Right lobe of liver (tissue), 6 donors: ENCODE data around the gene STOM. TPM values are rescaled to one million over a fixed set of nuclear protein-coding genes. Genes with fewer than 3 reads are reported as not detected.
A peak's percentile ranks its signal among the peaks of the same experiment; 100 is the strongest.

Experiments
- ATAC-seq, 4 donors: fragments of 200-7000 bp; cut with Tn5 transposase; one replicate each; pipeline ENCODE4 v1.9.1; 2020; ENCODE audit warnings: mild to moderate bottlenecking in 4 of 4, moderate library complexity in 4 of 4
- DNase-seq, 3 donors: peaks; one replicate each; pipeline ENCODE4 v3.0.0-alpha.2; 2020
- H3K27ac ChIP-seq, 3 donors: fragments of 200-600 bp; one replicate each; pipeline ENCODE4 v1.8.0; 2022
- H3K27me3 ChIP-seq, 2 donors: fragments of 200-600 bp; one replicate each; pipeline ENCODE4 v1.8.0; 2022
- H3K36me3 ChIP-seq, 4 donors: fragments of 200-600 bp; sonication (generic) in 1 of 4; one replicate each; pipeline versions ENCODE4 v1.5.1 to v1.8.0; 2017 to 2022; ENCODE audit warnings: control low read depth in 1 of 4
- H3K4me1 ChIP-seq, 4 donors: fragments of 200-600 bp; sonication (generic) in 1 of 4; one replicate each; pipeline versions ENCODE4 v1.5.1 to v1.8.0; 2017 to 2022; ENCODE audit warnings: control low read depth in 1 of 4
- H3K4me3 ChIP-seq, 3 donors: fragments of 200-600 bp; one replicate each; pipeline ENCODE4 v1.8.0; 2022
- H3K9me3 ChIP-seq, 4 donors: fragments of 200-600 bp; sonication (generic) in 1 of 4; one replicate each; pipeline versions ENCODE4 v1.5.1 to v1.8.0; 2017 to 2022; ENCODE audit warnings: control low read depth in 1 of 4
- POLR2A ChIP-seq: fragments of 450-650 bp; IDR thresholded peaks from one replicate; pipeline ENCODE4 v1.6.1; 2017; ENCODE audit warnings: antibody characterized with exemption, mild to moderate bottlenecking
- WGBS: methylation state at CpG from one replicate; pipeline ENCODE4 v1.1.6; 2018; ENCODE audit warnings: low coverage, low lambda C conversion rate; ENCODE audit not compliant: insufficient coverage; ENCODE audit errors: missing lambda C conversion rate; 5-methylcytosine and 5-hydroxymethylcytosine counted together
- intact Hi-C, 2 donors: fragments of 100-400 bp; cut with DNase I; formaldehyde crosslinking; loops; one replicate each; pipeline versions ENCODE4 v1.11.2 to v1.14.1; 2022
- long read RNA-seq: library from polyadenylated mRNA; unstranded; transcript quantifications from one replicate; pipeline ENCODE4 v2.0.0, GENCODE V29; 2019
- total RNA-seq, 6 experiments: library from RNA; depleted of rRNA in 2 of 6; stranded (reverse); fragments of >200 nt in 2 of 6; fragmentation: NEBNext Ultra II Directional in 3 of 6; extraction: Animal tissue kit (Norgen Biotek cat#: 25700) in 3 of 6; gene quantifications; one replicate each; pipeline versions ENCODE4 v1.1.0 to v1.2.4, GENCODE V29; 2016 to 2023
- TF ChIP-seq, protein P1 (sequence below), 4 donors: fragments of 200-600 bp in 3 of 4; fragments of 450-650 bp in 1 of 4; IDR thresholded peaks; one replicate each; pipeline versions ENCODE4 v1.5.1 to v1.8.0; 2016 to 2022; ENCODE audit warnings: antibody characterized with exemption in 4 of 4, mild to moderate bottlenecking in 2 of 4
- donor health status: DM: no; HTN: yes; CAD: no.
- donor health status: DM: no; HTN: no; CAD: no.
- donor health status: DM: no; HTN: no; CAD: no.
- donor health status: DM: no; HTN: yes; CAD: no.
- donor health status: DM: no; HTN: yes; CAD: no.

The STOM gene, protein sequence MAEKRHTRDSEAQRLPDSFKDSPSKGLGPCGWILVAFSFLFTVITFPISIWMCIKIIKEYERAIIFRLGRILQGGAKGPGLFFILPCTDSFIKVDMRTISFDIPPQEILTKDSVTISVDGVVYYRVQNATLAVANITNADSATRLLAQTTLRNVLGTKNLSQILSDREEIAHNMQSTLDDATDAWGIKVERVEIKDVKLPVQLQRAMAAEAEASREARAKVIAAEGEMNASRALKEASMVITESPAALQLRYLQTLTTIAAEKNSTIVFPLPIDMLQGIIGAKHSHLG
- total RNA-seq: 100 to 1,000 TPM; 232 to 655 (median 443) TPM
- long read RNA-seq, transcript STOM-201 (7 exons, 3,010 nt): major isoform, 26 of 33 reads
- long read RNA-seq, partial matches to known transcripts: 1 of 33 reads
- long read RNA-seq, other reads (novel, unspliced or antisense): 6 of 33 reads

GRCh38 chr9:121369595-121370265 is at the start of gene STOM:
STOM (minus strand) TSS chr9:121370250; CDS start chr9:121370187, 63 bp downstream.
- H3K9me3 ChIP-seq: no peaks in the 10 kb centered on the region
- WGBS: 0% methylated on average over 2 of the region's 52 CpGs
- H3K36me3 ChIP-seq: no peaks in the 10 kb centered on the region
- H3K4me1 ChIP-seq: peaks cover 0 to 63% (median 27%) of the 10 kb centered on the region in 4 donors
- H3K27ac ChIP-seq: peak within 1 kb of the TSS; percentile 97 to 98 (median 98)
- peak; percentile 100 for TF ChIP-seq POLR2A
- TF ChIP-seq, protein P1, sequence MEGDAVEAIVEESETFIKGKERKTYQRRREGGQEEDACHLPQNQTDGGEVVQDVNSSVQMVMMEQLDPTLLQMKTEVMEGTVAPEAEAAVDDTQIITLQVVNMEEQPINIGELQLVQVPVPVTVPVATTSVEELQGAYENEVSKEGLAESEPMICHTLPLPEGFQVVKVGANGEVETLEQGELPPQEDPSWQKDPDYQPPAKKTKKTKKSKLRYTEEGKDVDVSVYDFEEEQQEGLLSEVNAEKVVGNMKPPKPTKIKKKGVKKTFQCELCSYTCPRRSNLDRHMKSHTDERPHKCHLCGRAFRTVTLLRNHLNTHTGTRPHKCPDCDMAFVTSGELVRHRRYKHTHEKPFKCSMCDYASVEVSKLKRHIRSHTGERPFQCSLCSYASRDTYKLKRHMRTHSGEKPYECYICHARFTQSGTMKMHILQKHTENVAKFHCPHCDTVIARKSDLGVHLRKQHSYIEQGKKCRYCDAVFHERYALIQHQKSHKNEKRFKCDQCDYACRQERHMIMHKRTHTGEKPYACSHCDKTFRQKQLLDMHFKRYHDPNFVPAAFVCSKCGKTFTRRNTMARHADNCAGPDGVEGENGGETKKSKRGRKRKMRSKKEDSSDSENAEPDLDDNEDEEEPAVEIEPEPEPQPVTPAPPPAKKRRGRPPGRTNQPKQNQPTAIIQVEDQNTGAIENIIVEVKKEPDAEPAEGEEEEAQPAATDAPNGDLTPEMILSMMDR (IDR thresholded peaks at IDR 0.05): no peak
- DNase-seq (peak; percentile 89 to 98 (median 96)), ATAC-seq (peak; percentile 44 to 72 (median 66))
- H3K27me3 ChIP-seq: no peaks in the 10 kb centered on the region
- intact Hi-C loops: loop anchor here (5.0 kb wide), 1 partner anchor 47 kb away; no protein-coding TSS in a partner anchor
- H3K4me3 ChIP-seq: peak within 1 kb of the TSS; percentile 76 to 88 (median 77)

DNA sequence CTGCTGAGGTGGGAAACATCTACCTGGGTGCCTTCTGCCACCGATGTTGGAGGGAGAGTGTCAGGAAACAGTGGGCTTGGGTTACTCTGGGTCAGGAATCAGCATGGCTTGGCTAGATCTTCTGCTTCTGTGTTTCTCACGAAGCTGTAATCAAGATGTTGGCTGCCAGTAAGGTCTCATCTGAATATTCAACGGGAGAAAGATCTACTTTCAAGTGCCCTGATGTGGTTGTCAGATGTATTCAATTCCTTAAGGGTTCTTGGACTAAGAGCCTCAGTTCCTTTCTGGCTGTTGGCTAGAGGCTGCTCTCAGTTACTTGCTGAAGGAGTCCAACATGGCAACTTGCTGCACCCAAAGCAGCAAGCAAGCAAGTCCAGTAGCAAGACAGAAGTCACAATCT is 41.9 kb upstream of the STOM start:
- TF ChIP-seq POLR2A: no peak
- TF ChIP-seq, protein P1 (IDR thresholded peaks at IDR 0.05): no peak
- 83% methylated on average over 2 of the region's 3 CpGs for WGBS

GRCh38 chr9:121405899-121406298 is 35.8 kb upstream of the STOM start:
- no peak for TF ChIP-seq POLR2A
- TF ChIP-seq, protein P1 (IDR thresholded peaks at IDR 0.05): no peak
- no peak overlapping the region for H3K27ac ChIP-seq
- ATAC-seq (no peak), DNase-seq (no peak)
- H3K9me3 ChIP-seq: no peaks in the 10 kb centered on the region
- intact Hi-C loops: no loop called here
- H3K4me1 ChIP-seq: no peaks in the 10 kb centered on the region
- H3K4me3 ChIP-seq: no peak overlapping the region
- 77% methylated on average over 1 of the region's 1 CpG for WGBS
- H3K27me3 ChIP-seq: no peaks in the 10 kb centered on the region
- no peaks in the 10 kb centered on the region for H3K36me3 ChIP-seq

More for the DNA sequence above, 41.9 kb upstream of the STOM start:
- no peak for DNase-seq
- Histone ChIP-seq H3K4me3 (no peak overlapping the region), H3K4me1 (no peaks in the 10 kb centered on the region), H3K36me3 (no peaks in the 10 kb centered on the region), H3K27ac (no peak overlapping the region), H3K27me3 (no peaks in the 10 kb centered on the region), H3K9me3 (no peaks in the 10 kb centered on the region)
- ATAC-seq: no peak
- intact Hi-C loops: no loop called here

DNA sequence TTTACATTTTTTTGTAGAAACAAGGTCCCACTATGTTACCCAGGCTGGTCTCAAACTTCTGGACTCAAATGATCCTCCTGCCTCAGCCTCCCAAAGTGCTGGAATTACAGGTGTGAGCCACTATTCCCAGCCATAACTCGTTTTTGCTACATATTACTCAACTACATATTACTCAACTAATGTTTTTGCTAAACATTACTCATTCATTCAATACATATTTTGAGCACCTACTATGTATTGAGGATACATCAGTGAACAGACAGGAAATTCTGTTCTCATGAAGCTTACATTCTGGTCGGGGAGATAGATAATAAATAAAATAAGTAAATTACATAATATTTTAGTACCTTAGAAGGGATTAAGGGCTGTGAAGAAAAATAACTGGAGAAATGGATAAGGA is 34.9 kb upstream of the STOM start:
- intact Hi-C loops: no loop called here
- H3K4me1 ChIP-seq: no peaks in the 10 kb centered on the region
- H3K4me3 ChIP-seq: no peak overlapping the region
- no peak for DNase-seq
- no peaks in the 10 kb centered on the region for H3K36me3 ChIP-seq
- TF ChIP-seq, protein P1 (IDR thresholded peaks at IDR 0.05): no peak
- no peak for TF ChIP-seq POLR2A
- 41% methylated on average over 2 of the region's 2 CpGs for WGBS
- no peaks in the 10 kb centered on the region for H3K9me3 ChIP-seq
- H3K27ac ChIP-seq: no peak overlapping the region
- H3K27me3 ChIP-seq: no peaks in the 10 kb centered on the region
- ATAC-seq: no peak
